BLaER1 treated with 17β-estradiol and CSF1 and Interleukin-3, amounts not matched to agents 10 nM and 100 nM (cell line): Measurements from ENCODE around the gene CLK2.
A peak's percentile ranks its signal among the peaks of the same experiment; 100 is the strongest.
"Not testable (repeated sequence)": the region's sequence is repeated elsewhere in the genome, so short reads cannot be mapped to it uniquely, and the experiment has no call there.

Source experiments
- H3K27ac ChIP-seq, 11 experiments: shearing (Covaris generic); formaldehyde crosslinking; 2 replicates each; pipeline ENCODE4 v1.8.1; 2022
- H3K27me3 ChIP-seq, 11 experiments: shearing (Covaris generic); formaldehyde crosslinking; 2 replicates each; pipeline ENCODE4 v1.8.1; 2022
- H3K36me3 ChIP-seq, 11 experiments: shearing (Covaris generic); formaldehyde crosslinking; 2 replicates each; pipeline ENCODE4 v1.8.1; 2022
- H3K4me1 ChIP-seq, 10 experiments: shearing (Covaris generic); formaldehyde crosslinking; 2 replicates each; pipeline ENCODE4 v1.8.1; 2022
- H3K4me2 ChIP-seq, 11 experiments: shearing (Covaris generic); formaldehyde crosslinking; 2 replicates each; pipeline ENCODE4 v1.8.1; 2022
- H3K4me3 ChIP-seq, 10 experiments: shearing (Covaris generic); formaldehyde crosslinking; 2 replicates each; pipeline ENCODE4 v1.8.1; 2022
- H3K9ac ChIP-seq, 11 experiments: shearing (Covaris generic); formaldehyde crosslinking; 2 replicates each; pipeline ENCODE4 v1.8.1; 2022
- H3K9me3 ChIP-seq, 11 experiments: shearing (Covaris generic); formaldehyde crosslinking; replicated peaks in 1 of 11; 2 replicates each; pipeline ENCODE4 v1.8.1; 2022
- H4K20me1 ChIP-seq, 11 experiments: shearing (Covaris generic); formaldehyde crosslinking; 2 replicates each; pipeline ENCODE4 v1.8.1; 2022
- Cebpa-rat ChIP-seq, 11 experiments: shearing (Covaris generic); IDR thresholded peaks; 2 replicates each; pipeline ENCODE4 v1.8.1; 2022

The CLK2 gene

GRCh38 chr1:155300553-155301329, 27.4 kb upstream of the CLK2 start:
- Histone ChIP-seq H3K9ac (no peak overlapping the region), H3K27ac (no peak overlapping the region), H3K4me3 (no peak overlapping the region), H4K20me1 (no peaks in the 10 kb centered on the region), H3K36me3 (no peaks in the 10 kb centered on the region), H3K9me3 (no peaks in the 10 kb centered on the region), H3K27me3 (peaks cover 3 to 9% (median 6%) of the 10 kb centered on the region in 11 experiments; a peak in 17 of 22 replicates), H3K4me1 (peaks cover 0 to 15% (median 10%) of the 10 kb centered on the region in 10 experiments; a peak in 11 of 20 replicates), H3K4me2 (no peak overlapping the region)
- no peak for TF ChIP-seq Cebpa-rat (IDR thresholded peaks at IDR 0.05)

GRCh38 chr1:155300024-155300423, 26.7 kb upstream of the CLK2 start:
- Histone ChIP-seq H4K20me1 (no peaks in the 10 kb centered on the region), H3K27me3 (peaks cover 10 to 16% (median 13%) of the 10 kb centered on the region in 11 experiments; a peak in 19 of 22 replicates), H3K36me3 (no peaks in the 10 kb centered on the region), H3K27ac (no peak overlapping the region), H3K4me1 (peaks cover 0 to 15% (median 10%) of the 10 kb centered on the region in 10 experiments; a peak in 11 of 20 replicates), H3K4me3 (no peak overlapping the region), H3K9me3 (no peaks in the 10 kb centered on the region), H3K4me2 (no peak overlapping the region), H3K9ac (no peak overlapping the region)
- TF ChIP-seq Cebpa-rat (IDR thresholded peaks at IDR 0.05), result no peak

- no peak overlapping the region for H3K4me3 ChIP-seq
- no peaks in the 10 kb centered on the region for H3K9me3 ChIP-seq
- peaks cover 18 to 31% (median 24%) of the 10 kb centered on the region in 11 experiments; a peak in 20 of 22 replicates for H3K27me3 ChIP-seq
- H3K4me1 ChIP-seq, result peaks cover 0 to 15% (median 9%) of the 10 kb centered on the region in 10 experiments; a peak in 11 of 20 replicates
- H3K9ac ChIP-seq, result no peak overlapping the region
- H3K27ac ChIP-seq, result no peak overlapping the region
- H3K36me3 ChIP-seq, result no peaks in the 10 kb centered on the region
- 0 out of 22 replicates have a peak overlapping the region, but pooled peaks of 1 of the 11 experiments have one; percentile 8 for H3K4me2 ChIP-seq
- no peaks in the 10 kb centered on the region for H4K20me1 ChIP-seq
- TF ChIP-seq Cebpa-rat (IDR thresholded peaks at IDR 0.05), result no peak
Measured at GRCh38 chr1:155297384-155297783, 24.1 kb upstream of the CLK2 start.

GRCh38 chr1:155296661-155297060, 23.4 kb upstream of the CLK2 start:
- Histone ChIP-seq H4K20me1 (no peaks in the 10 kb centered on the region), H3K36me3 (no peaks in the 10 kb centered on the region), H3K9me3 (no peaks in the 10 kb centered on the region), H3K27ac (no peak overlapping the region), H3K27me3 (peaks cover 18 to 31% (median 24%) of the 10 kb centered on the region in 11 experiments; a peak in 20 of 22 replicates), H3K4me3 (no peak overlapping the region), H3K4me1 (peaks cover 0 to 8% (median 3%) of the 10 kb centered on the region in 10 experiments; a peak in 10 of 20 replicates), H3K4me2 (no peak overlapping the region), H3K9ac (no peak overlapping the region)
- no peak for TF ChIP-seq Cebpa-rat (IDR thresholded peaks at IDR 0.05)

- Histone ChIP-seq H3K27me3 (peaks cover 18 to 31% (median 24%) of the 10 kb centered on the region in 11 experiments; a peak in 20 of 22 replicates), H3K4me1 (peaks cover 0 to 7% (median 0%) of the 10 kb centered on the region in 10 experiments; a peak in 1 of 20 replicates), H3K4me3 (no peak overlapping the region), H3K4me2 (no peak overlapping the region), H4K20me1 (no peaks in the 10 kb centered on the region), H3K36me3 (no peaks in the 10 kb centered on the region), H3K9me3 (no peaks in the 10 kb centered on the region), H3K9ac (no peak overlapping the region), H3K27ac (no peak overlapping the region)
- no peak for TF ChIP-seq Cebpa-rat (IDR thresholded peaks at IDR 0.05)
Measured at GRCh38 chr1:155295942-155296267, 22.6 kb upstream of the CLK2 start.

- Histone ChIP-seq H3K27ac (no peak overlapping the region), H3K4me2 (no peak overlapping the region), H3K9me3 (no peaks in the 10 kb centered on the region), H4K20me1 (no peaks in the 10 kb centered on the region), H3K27me3 (peaks cover 18 to 31% (median 24%) of the 10 kb centered on the region in 11 experiments; a peak in 20 of 22 replicates), H3K4me1 (peaks cover 0 to 7% (median 0%) of the 10 kb centered on the region in 10 experiments; a peak in 1 of 20 replicates), H3K36me3 (no peaks in the 10 kb centered on the region), H3K4me3 (no peak overlapping the region), H3K9ac (no peak overlapping the region)
- TF ChIP-seq Cebpa-rat (IDR thresholded peaks at IDR 0.05), result no peak
Measured at GRCh38 chr1:155295183-155295941, 22.1 kb upstream of the CLK2 start.

- Histone ChIP-seq H3K4me3 (no peak overlapping the region), H3K27me3 (peaks cover 18 to 31% (median 24%) of the 10 kb centered on the region in 11 experiments; a peak in 20 of 22 replicates)
Measured at GRCh38 chr1:155294520-155295182, 21.3 kb upstream of the CLK2 start.

GRCh38 chr1:155293086-155293749, 19.9 kb upstream of the CLK2 start:
- H3K36me3 ChIP-seq, result no peaks in the 10 kb centered on the region
- no peak overlapping the region for H3K9ac ChIP-seq
- H3K9me3 ChIP-seq, result no peaks in the 10 kb centered on the region
- H3K27me3 ChIP-seq, result peaks cover 18 to 31% (median 24%) of the 10 kb centered on the region in 11 experiments; a peak in 20 of 22 replicates
- H3K27ac ChIP-seq, result no peak overlapping the region
- no peak overlapping the region for H3K4me3 ChIP-seq
- no peak for TF ChIP-seq Cebpa-rat (IDR thresholded peaks at IDR 0.05)
- H3K4me1 ChIP-seq, result peaks cover 0 to 7% (median 0%) of the 10 kb centered on the region in 10 experiments; a peak in 1 of 20 replicates
- no peak overlapping the region for H3K4me2 ChIP-seq
- H4K20me1 ChIP-seq, result no peaks in the 10 kb centered on the region

More at GRCh38 chr1:155294520-155295182, 21.3 kb upstream of the CLK2 start:
- Histone ChIP-seq H3K9me3 (no peaks in the 10 kb centered on the region), H3K4me2 (no peak overlapping the region), H3K9ac (no peak overlapping the region), H4K20me1 (no peaks in the 10 kb centered on the region), H3K36me3 (no peaks in the 10 kb centered on the region), H3K27ac (no peak overlapping the region), H3K4me1 (peaks cover 0 to 7% (median 0%) of the 10 kb centered on the region in 10 experiments; a peak in 1 of 20 replicates)
- no peak for TF ChIP-seq Cebpa-rat (IDR thresholded peaks at IDR 0.05)

GRCh38 chr1:155291006-155291405, 17.7 kb upstream of the CLK2 start:
- H3K36me3 ChIP-seq, H3K9ac ChIP-seq: not testable (repeated sequence)

More at GRCh38 chr1:155291006-155291405, 17.7 kb upstream of the CLK2 start:
- peaks cover 18 to 28% (median 21%) of the 10 kb centered on the region in 11 experiments; a peak in 20 of 22 replicates for H3K27me3 ChIP-seq
- not testable (repeated sequence) for H4K20me1 ChIP-seq, H3K4me2 ChIP-seq, H3K4me3 ChIP-seq, H3K9me3 ChIP-seq, H3K27ac ChIP-seq, H3K4me1 ChIP-seq
